Kidney (tissue), 14 donors: ENCODE results near the gene GADD45G. TPM values are rescaled to one million over a fixed set of nuclear protein-coding genes. Genes with fewer than 3 reads are reported as not detected.
A peak's percentile ranks its signal among the peaks of the same experiment; 100 is the strongest.

Experiments used
- DNase-seq, 5 donors: peaks; one replicate each; pipeline ENCODE4 v3.0.0-alpha.2; 2013 to 2020
- FAIRE-seq: peaks from 2 replicates; lab custom pipeline; 2012; peaks lifted over from hg19 to GRCh38; lab: Jason Lieb, UNC
- H3K27ac ChIP-seq, 2 donors: one replicate each; pipeline ENCODE4 v1.7.0; 2013; ENCODE audit warnings: low read depth in 2 of 2, low read length in 2 of 2, inconsistent platforms in 1 of 2
- H3K27me3 ChIP-seq: one replicate; pipeline ENCODE4 v1.7.1; 2013; ENCODE audit warnings: low read length, inconsistent platforms; ENCODE audit not compliant: control insufficient read depth, insufficient read depth
- H3K36me3 ChIP-seq, 3 donors: one replicate each; pipeline versions ENCODE4 v1.7.0 to v1.7.1; 2013; ENCODE audit warnings: low read length in 3 of 3, control low read depth in 1 of 3, inconsistent platforms in 1 of 3; ENCODE audit not compliant: insufficient read depth in 3 of 3, control insufficient read depth in 2 of 3
- H3K4me1 ChIP-seq, 3 donors: one replicate each; pipeline versions ENCODE4 v1.7.0 to v1.7.1; 2013; ENCODE audit warnings: low read length in 3 of 3, inconsistent platforms in 1 of 3, low read depth in 1 of 3; ENCODE audit not compliant: control insufficient read depth in 2 of 3, insufficient read depth in 2 of 3
- H3K4me3 ChIP-seq, 3 donors: one replicate each; pipeline versions ENCODE4 v1.7.0 to v1.8.1; 2013; ENCODE audit warnings: low read length in 3 of 3, control low read depth in 1 of 3, inconsistent platforms in 1 of 3
- H3K9ac ChIP-seq, 3 donors: one replicate each; pipeline versions ENCODE4 v1.7.0 to v1.7.1; 2013; ENCODE audit warnings: low read length in 3 of 3, control low read depth in 1 of 3, inconsistent platforms in 1 of 3
- H3K9me3 ChIP-seq, 3 donors: one replicate each; pipeline versions ENCODE4 v1.7.0 to v1.7.1; 2013; ENCODE audit warnings: low read length in 3 of 3, control low read depth in 1 of 3, inconsistent platforms in 1 of 3; ENCODE audit not compliant: control insufficient read depth in 2 of 3, insufficient read depth in 1 of 3
- CTCF ChIP-seq: IDR thresholded peaks from 3 replicates; pipeline ENCODE4 v1.5.1; 2012; ENCODE audit warnings: mild to moderate bottlenecking, moderate library complexity, borderline replicate concordance; ENCODE audit not compliant: insufficient read depth; ENCODE audit errors: extremely low read depth
- intact Hi-C: fragments of 100-400 bp; cut with DNase I; formaldehyde crosslinking; loops from one replicate; pipeline ENCODE4 v1.11.1; 2022
- polyA plus RNA-seq: library from polyadenylated mRNA; stranded (reverse); fragments of 350-450 nt; fragmentation: Illumina TruSeq; extraction: RNeasy Lipid Tissue Mini Kit (QIAGEN cat#74804); gene quantifications from one replicate; pipeline ENCODE4 v1.2.3, GENCODE V29; 2014; ENCODE audit warnings: low read depth, low replicate concordance; ENCODE audit not compliant: insufficient read depth
- total RNA-seq: library from RNA; stranded (reverse); fragmentation: NEBNext Ultra II Directional; extraction: Animal tissue kit (Norgen Biotek cat#: 25700); gene quantifications from one replicate; pipeline ENCODE4 v1.2.1, GENCODE V29; 2021
- donor health status: control.
- donor health status: control.
- donor health status: control.
- donor health status: control.
- donor health status: control.
- donor health status: DM: yes; HTN: yes; CAD: no.
- donor health status: Normal renal cell carcinoma (clear cell type).

Gene GADD45G
- total and polyA plus RNA-seq, 2 donors from 2014 or later = 7.3 to 48.4 TPM

DNA sequence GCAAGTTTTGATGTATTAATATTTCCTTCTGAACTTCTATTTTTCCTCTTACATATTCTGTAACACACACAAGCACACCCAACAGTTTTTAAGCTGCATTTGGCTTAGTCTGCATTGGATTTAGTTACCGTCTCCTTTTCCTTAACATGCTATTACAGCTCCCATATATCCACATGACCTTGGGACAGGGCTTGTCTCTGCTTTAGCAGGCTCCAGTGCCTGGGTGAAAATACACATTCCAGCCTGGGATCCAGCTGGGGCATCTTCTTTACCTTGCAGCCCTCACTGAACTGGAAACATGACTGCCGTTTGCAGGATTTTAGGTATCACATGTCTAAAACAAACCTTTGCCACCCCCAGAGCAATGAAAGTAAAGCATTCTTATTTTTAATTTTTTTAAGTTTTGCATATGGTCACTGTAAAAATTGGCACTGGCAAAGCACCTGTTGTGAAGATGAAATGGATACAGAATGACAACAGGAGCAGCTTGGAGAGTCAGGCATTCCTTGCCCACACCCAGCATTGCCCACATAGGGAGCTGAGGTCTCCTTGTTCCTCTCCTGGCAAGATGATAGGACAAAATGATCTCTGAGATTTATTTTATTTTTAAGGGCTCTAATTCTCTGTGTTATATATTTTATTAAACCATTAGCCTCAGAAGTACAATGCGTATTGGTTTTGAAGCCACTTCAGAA, 4.0 kb downstream of the GADD45G start:
- peaks cover 0 to 9% (median 3%) of the 10 kb centered on the region in 3 donors for H3K9me3 ChIP-seq
- intact Hi-C loops = no loop called here
- peaks cover 0 to 12% (median 9%) of the 10 kb centered on the region in 3 donors for H3K4me1 ChIP-seq
- no peak overlapping the region for H3K4me3 ChIP-seq
- FAIRE-seq (no peak), DNase-seq (no peak)
- H3K27me3 ChIP-seq = no peaks in the 10 kb centered on the region
- H3K36me3 ChIP-seq = no peaks in the 10 kb centered on the region
- H3K27ac ChIP-seq = no peak overlapping the region
- TF ChIP-seq CTCF = no peak
- no peak overlapping the region for H3K9ac ChIP-seq

GRCh38 chr9:89609426-89610006, 4.7 kb downstream of the GADD45G start:
- H3K4me1 ChIP-seq = peaks cover 0 to 9% (median 9%) of the 10 kb centered on the region in 3 donors
- no peak overlapping the region for H3K9ac ChIP-seq
- H3K27ac ChIP-seq = no peak overlapping the region
- intact Hi-C loops = no loop called here
- peak in 1 of 5 donors; percentile 34 for DNase-seq
- H3K4me3 ChIP-seq = no peak overlapping the region
- TF ChIP-seq CTCF = no peak
- no peak for FAIRE-seq
- peaks cover 0 to 9% (median 3%) of the 10 kb centered on the region in 3 donors for H3K9me3 ChIP-seq
- H3K27me3 ChIP-seq = no peaks in the 10 kb centered on the region
- no peaks in the 10 kb centered on the region for H3K36me3 ChIP-seq

DNA sequence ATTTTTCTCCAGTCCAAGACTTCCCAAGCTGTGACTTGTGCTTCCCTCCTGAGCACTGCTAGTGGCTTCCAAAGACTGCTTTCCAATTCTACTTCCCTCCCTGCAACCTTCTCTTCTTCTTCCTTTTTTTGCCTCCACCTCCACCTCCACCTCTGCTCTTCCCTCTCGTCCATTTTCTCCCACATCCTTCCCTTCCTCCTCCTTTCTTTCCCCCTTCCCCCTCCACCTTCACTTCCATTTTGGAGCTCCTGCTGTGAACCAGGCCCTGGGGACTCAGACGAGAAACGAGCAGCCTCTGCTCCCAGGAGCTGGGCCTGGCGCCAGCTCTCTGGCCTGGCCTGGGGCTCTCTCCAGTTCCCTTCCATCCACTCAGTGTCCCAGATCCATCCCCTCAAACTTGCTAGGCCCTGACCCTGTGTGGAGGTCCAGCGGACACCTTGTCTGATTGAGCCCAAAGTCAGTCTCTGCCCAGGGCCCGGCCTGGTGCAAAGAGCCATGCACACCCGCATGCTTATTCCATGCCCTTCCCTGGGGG, 5.6 kb downstream of the GADD45G start:
- Histone ChIP-seq H3K9ac (no peak overlapping the region), H3K27me3 (no peaks in the 10 kb centered on the region), H3K27ac (no peak overlapping the region), H3K4me1 (peaks cover 0 to 9% (median 9%) of the 10 kb centered on the region in 3 donors), H3K36me3 (no peaks in the 10 kb centered on the region), H3K4me3 (no peak overlapping the region), H3K9me3 (peaks cover 0 to 9% (median 3%) of the 10 kb centered on the region in 3 donors)
- intact Hi-C loops = no loop called here
- FAIRE-seq (no peak), DNase-seq (peak in 1 of 5 donors; percentile 49)
- no peak for TF ChIP-seq CTCF
